Left lung (tissue), 10 donors: Measurements from ENCODE around the gene F11. TPM values are rescaled to one million over a fixed set of nuclear protein-coding genes. Genes with fewer than 3 reads are reported as not detected.
A peak's percentile ranks its signal among the peaks of the same experiment; 100 is the strongest.
"Not testable (repeated sequence)": the region's sequence is repeated elsewhere in the genome, so short reads cannot be mapped to it uniquely, and the experiment has no call there.

Experiments used
- ATAC-seq: fragments of 200-7000 bp; cut with Tn5 transposase; one replicate; pipeline ENCODE4 v1.9.1; 2020; ENCODE audit warnings: moderate library complexity
- DNase-seq, 4 donors: peaks; one replicate each; pipeline ENCODE4 v3.0.0-alpha.2; 2013 to 2020
- H3K27ac ChIP-seq, 2 donors: fragments of 200-600 bp; sonication (generic) in 1 of 2; one replicate each; pipeline versions ENCODE4 v1.5.0 to v1.8.0; 2020 to 2021
- H3K27me3 ChIP-seq, 2 donors: fragments of 200-600 bp; sonication (generic) in 1 of 2; one replicate each; pipeline versions ENCODE4 v1.5.0 to v1.8.0; 2020 to 2021
- H3K36me3 ChIP-seq, 2 donors: fragments of 200-600 bp; sonication (generic) in 1 of 2; one replicate each; pipeline versions ENCODE4 v1.5.0 to v1.8.0; 2020 to 2021
- H3K4me1 ChIP-seq, 2 donors: fragments of 200-600 bp; one replicate each; pipeline ENCODE4 v1.8.0; 2021
- H3K4me3 ChIP-seq, 2 donors: fragments of 200-600 bp; sonication (generic) in 1 of 2; one replicate each; pipeline versions ENCODE4 v1.5.0 to v1.8.0; 2020 to 2021; ENCODE audit warnings: mild to moderate bottlenecking in 1 of 2
- H3K9me3 ChIP-seq, 2 donors: fragments of 200-600 bp; sonication (generic) in 1 of 2; one replicate each; pipeline versions ENCODE4 v1.5.0 to v1.8.0; 2020 to 2021
- CTCF ChIP-seq, 2 donors: fragments of 200-600 bp; sonication (generic) in 1 of 2; IDR thresholded peaks; one replicate each; pipeline versions ENCODE4 v1.5.0 to v1.8.0; 2021; ENCODE audit warnings: antibody characterized with exemption in 2 of 2
- intact Hi-C, 2 donors: fragments of 100-400 bp; cut with DNase I; formaldehyde crosslinking; loops; one replicate each; pipeline versions ENCODE4 v1.11.2 to v1.14.2; 2022
- polyA plus RNA-seq, 6 donors: library from polyadenylated mRNA; unstranded; fragments of 120-200 nt; gene quantifications; one replicate each; pipeline ENCODE4 v1.2.1, GENCODE V29; 2013; ENCODE audit not compliant: insufficient read length in 6 of 6
- total RNA-seq, 2 donors: library from RNA; stranded (reverse); fragmentation: NEBNext Ultra II Directional; extraction: Animal tissue kit (Norgen Biotek cat#: 25700); gene quantifications; one replicate each; pipeline ENCODE4 v1.2.1, GENCODE V29; 2021
- donor health status: DM: no; HTN: yes; CAD: no.
- donor health status: DM: no; HTN: no; CAD: no.

The F11 gene
- total and polyA plus RNA-seq, 8 donors, result 0.46 to 5.4 (median 1.2) TPM

GRCh38 chr4:186264660-186265059 is 1.3 kb upstream of the F11 start:
- no peak overlapping the region for H3K4me3 ChIP-seq
- no peak overlapping the region for H3K27ac ChIP-seq
- H3K36me3 ChIP-seq, result no peaks in the 10 kb centered on the region
- no peaks in the 10 kb centered on the region for H3K9me3 ChIP-seq
- ATAC-seq (no peak), DNase-seq (no peak)
- peaks cover 0 to 14% of the 10 kb centered on the region in 2 donors for H3K27me3 ChIP-seq
- intact Hi-C loops, result no loop called here
- H3K4me1 ChIP-seq, result no peaks in the 10 kb centered on the region
- no peak for TF ChIP-seq CTCF (IDR thresholded peaks at IDR 0.05)

- peaks cover 0 to 14% of the 10 kb centered on the region in 2 donors for H3K27me3 ChIP-seq
- H3K4me1 ChIP-seq, H3K4me3 ChIP-seq, H3K36me3 ChIP-seq, H3K9me3 ChIP-seq, ATAC-seq, intact Hi-C loops, H3K27ac ChIP-seq, DNase-seq: not testable (repeated sequence)
These were observed 739 bp upstream of the F11 start for GRCh38 chr4:186265250-186265649.

GRCh38 chr4:186266729-186267456 is 904 bp downstream of the F11 start:
- peak overlapping the region in 1 of 2 donors; percentile 1 for H3K27ac ChIP-seq

GRCh38 chr4:186271081-186271678 is 5.2 kb downstream of the F11 start:
- H3K4me3 ChIP-seq, result no peak overlapping the region
- no peak overlapping the region for H3K27ac ChIP-seq
- intact Hi-C loops, result no loop called here
- H3K4me1 ChIP-seq, result no peaks in the 10 kb centered on the region
- no peaks in the 10 kb centered on the region for H3K9me3 ChIP-seq
- peaks cover 0 to 11% of the 10 kb centered on the region in 2 donors for H3K27me3 ChIP-seq
- DNase-seq (no peak), ATAC-seq (no peak)
- H3K36me3 ChIP-seq, result no peaks in the 10 kb centered on the region
- no peak for TF ChIP-seq CTCF (IDR thresholded peaks at IDR 0.05)

More at GRCh38 chr4:186266729-186267456, 904 bp downstream of the F11 start:
- ATAC-seq (peak; percentile 96), DNase-seq (peak; percentile 31 to 82 (median 38))
- peaks cover 0 to 14% of the 10 kb centered on the region in 2 donors for H3K27me3 ChIP-seq
- no peaks in the 10 kb centered on the region for H3K9me3 ChIP-seq
- peak overlapping the region; percentile 1 to 6 for H3K4me3 ChIP-seq
- intact Hi-C loops, result no loop called here
- H3K36me3 ChIP-seq, result no peaks in the 10 kb centered on the region
- no peaks in the 10 kb centered on the region for H3K4me1 ChIP-seq
- no peak for TF ChIP-seq CTCF (IDR thresholded peaks at IDR 0.05)

- DNase-seq (peak in 1 of 4 donors; percentile 17), ATAC-seq (peak; percentile 33)
- no peaks in the 10 kb centered on the region for H3K36me3 ChIP-seq
- H3K27me3 ChIP-seq, result no peaks in the 10 kb centered on the region
- H3K4me1 ChIP-seq, result no peaks in the 10 kb centered on the region
- TF ChIP-seq CTCF (IDR thresholded peaks at IDR 0.05), result no peak
- intact Hi-C loops, result no loop called here
- no peaks in the 10 kb centered on the region for H3K9me3 ChIP-seq
- H3K4me3 ChIP-seq, result no peak overlapping the region
- no peak overlapping the region for H3K27ac ChIP-seq
These were observed 6.9 kb downstream of the F11 start for GRCh38 chr4:186272699-186273391.

GRCh38 chr4:186273392-186273789 is 7.4 kb downstream of the F11 start:
- H3K27ac ChIP-seq, DNase-seq, H3K9me3 ChIP-seq, ATAC-seq, H3K4me1 ChIP-seq, H3K27me3 ChIP-seq, H3K36me3 ChIP-seq, intact Hi-C loops, H3K4me3 ChIP-seq: not testable (repeated sequence)
